GM23338 (cell line): ENCODE results near the gene GMPPA. TPM values are rescaled to one million over a fixed set of nuclear protein-coding genes. Genes with fewer than 3 reads are reported as not detected.

Source experiments
- ATAC-seq: fragments of 200-7000 bp; cut with Tn5 transposase; 3 replicates; pipeline ENCODE4 v1.9.1; 2020
- DNase-seq: peaks from one replicate; pipeline ENCODE4 v3.0.0-alpha.2; 2015; ENCODE audit warnings: low spot score
- H2AFZ ChIP-seq: fragments of 200-600 bp; sonication (generic); 2 replicates; pipeline ENCODE4 v1.8.0; 2016; ENCODE audit warnings: antibody characterized with exemption, mild to moderate bottlenecking, moderate library complexity
- H3F3A ChIP-seq: fragments of 200-600 bp; sonication (generic); replicated peaks from 2 replicates; pipeline ENCODE4 v1.8.0; 2017; ENCODE audit warnings: antibody characterized with exemption, mixed run types, low read depth
- H3K27ac ChIP-seq: fragments of 200-600 bp; sonication (generic); 2 replicates; pipeline ENCODE4 v1.6.1; 2016; ENCODE audit warnings: low read depth
- H3K27me3 ChIP-seq: fragments of 200-600 bp; sonication (generic); 2 replicates; pipeline ENCODE4 v1.8.0; 2016; ENCODE audit warnings: mild to moderate bottlenecking, mixed run types, moderate library complexity; ENCODE audit not compliant: insufficient read depth
- H3K36me3 ChIP-seq: fragments of 200-600 bp; sonication (generic); 2 replicates; pipeline ENCODE4 v1.8.0; 2016; ENCODE audit warnings: mild to moderate bottlenecking; ENCODE audit not compliant: insufficient read depth
- H3K4me1 ChIP-seq: fragments of 200-600 bp; sonication (generic); 2 replicates; pipeline ENCODE4 v1.8.0; 2016; ENCODE audit warnings: mild to moderate bottlenecking, moderate library complexity; ENCODE audit not compliant: insufficient read depth
- H3K4me2 ChIP-seq: fragments of 200-600 bp; sonication (generic); 2 replicates; pipeline ENCODE4 v1.7.1; 2017; ENCODE audit warnings: mixed run types
- H3K4me3 ChIP-seq: fragments of 200-600 bp; sonication (generic); 2 replicates; pipeline ENCODE4 v1.6.1; 2016; ENCODE audit warnings: mixed run types
- H3K79me2 ChIP-seq: fragments of 200-600 bp; sonication (generic); replicated peaks from 2 replicates; pipeline ENCODE4 v1.8.0; 2017; ENCODE audit warnings: mild to moderate bottlenecking; ENCODE audit not compliant: insufficient read depth
- H3K9me2 ChIP-seq: fragments of 200-600 bp; sonication (generic); 2 replicates; pipeline ENCODE4 v1.8.0; 2017; ENCODE audit not compliant: insufficient read depth
- H4K20me1 ChIP-seq: fragments of 200-600 bp; sonication (generic); replicated peaks from 2 replicates; pipeline ENCODE4 v1.8.0; 2017; ENCODE audit warnings: mild to moderate bottlenecking; ENCODE audit not compliant: insufficient read depth
- H3K27ac Mint-ChIP-seq: 2 replicates; pipeline ENCODE4 v1.8.0; 2020; ENCODE audit warnings: inconsistent platforms, mild to moderate bottlenecking, moderate library complexity, mixed read lengths
- H3K27me3 Mint-ChIP-seq: 3 replicates; pipeline ENCODE4 v1.8.0; 2022; ENCODE audit warnings: low read depth, mild to moderate bottlenecking, moderate library complexity, mixed read lengths, inconsistent platforms; ENCODE audit not compliant: insufficient read depth, poor library complexity
- H3K36me3 Mint-ChIP-seq: 3 replicates; pipeline ENCODE4 v1.8.0; 2021; ENCODE audit warnings: low read depth, mild to moderate bottlenecking, inconsistent platforms, moderate library complexity, mixed read lengths
- H3K4me1 Mint-ChIP-seq: 3 replicates; pipeline ENCODE4 v1.8.0; 2020; ENCODE audit warnings: mild to moderate bottlenecking, inconsistent platforms, mixed read lengths
- H3K4me3 Mint-ChIP-seq: 3 replicates; pipeline ENCODE4 v1.8.0; 2021; ENCODE audit warnings: moderate library complexity, mild to moderate bottlenecking, inconsistent platforms, mixed read lengths
- H3K9me3 Mint-ChIP-seq: 3 replicates; pipeline ENCODE4 v1.8.0; 2020; ENCODE audit warnings: moderate library complexity, mild to moderate bottlenecking, inconsistent platforms, mixed read lengths
- ZNF462 ChIP-seq: fragments of 250-450 bp; sonication (Bioruptor Pico); IDR thresholded peaks from 2 replicates; pipeline ENCODE4 v1.5.0; 2020; ENCODE audit warnings: mild to moderate bottlenecking, moderate library complexity
- polyA plus RNA-seq: library from polyadenylated mRNA; unstranded; fragments of >200 nt; fragmentation: Nextera tagmentation; extraction: Ambion mirVana; gene quantifications from 2 replicates; pipeline ENCODE4 v1.2.1, GENCODE V29; 2016
- total RNA-seq: library from RNA; depleted of rRNA; stranded (reverse); fragments of >200 nt; shearing (Covaris generic); gene quantifications from 2 replicates; pipeline ENCODE4 v1.2.3, GENCODE V29; 2014
- TF ChIP-seq, protein P1 (sequence below), 2 experiments: fragments of 200-600 bp in 1 of 2; sonication (generic) in 1 of 2; conservative IDR thresholded peaks; 2 replicates each; pipeline versions ENCODE4 v1.5.1 to v1.6.1; 2016 to 2017; ENCODE audit warnings: antibody characterized with exemption in 2 of 2, low read depth in 2 of 2, mild to moderate bottlenecking in 2 of 2, moderate library complexity in 1 of 2

Gene GMPPA
- total and polyA plus RNA-seq, 2 experiments from 2014 or later: 27.0 to 33.8 TPM

DNA sequence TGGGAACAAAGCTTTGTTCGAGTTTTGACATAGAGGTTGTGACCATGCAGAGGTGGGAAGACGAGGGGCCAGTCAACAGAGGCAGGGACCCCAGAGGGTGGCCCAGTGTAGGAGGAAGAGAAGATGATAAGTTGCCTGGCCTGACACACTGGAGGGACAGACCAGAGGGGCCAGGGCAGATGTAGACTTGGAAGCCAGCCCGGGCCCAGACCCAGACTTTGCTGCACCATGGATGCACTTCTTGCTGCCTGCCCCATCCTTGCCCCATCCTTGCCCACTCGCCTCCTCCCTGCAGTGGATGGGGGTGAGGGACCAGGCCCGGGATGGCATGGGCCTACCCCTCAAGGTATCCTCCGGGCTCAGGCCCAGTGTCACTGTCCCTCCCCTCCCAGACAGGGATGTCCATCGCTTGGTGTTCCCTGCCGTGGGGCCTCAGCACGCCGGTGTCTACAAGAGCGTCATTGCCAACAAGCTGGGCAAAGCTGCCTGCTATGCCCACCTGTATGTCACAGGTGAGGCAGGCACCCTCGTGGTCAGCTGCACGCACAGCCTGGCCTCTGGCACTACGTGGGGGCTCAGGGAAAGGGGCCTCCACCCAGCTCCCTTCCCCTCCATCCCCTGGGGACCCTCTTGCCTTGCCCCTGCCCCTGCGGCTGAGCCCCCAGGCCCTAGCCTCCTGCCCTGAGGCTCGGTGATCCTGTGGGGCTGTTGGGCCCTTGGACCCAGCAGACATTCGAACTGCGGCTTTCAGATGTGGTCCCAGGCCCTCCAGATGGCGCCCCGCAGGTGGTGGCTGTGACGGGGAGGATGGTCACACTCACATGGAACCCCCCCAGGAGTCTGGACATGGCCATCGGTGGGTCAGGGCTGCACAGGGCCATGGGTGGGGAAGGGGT is 27.0 kb upstream of the GMPPA start:
- Histone ChIP-seq H3K4me2 (no peak overlapping the region), H3K36me3 (no peaks in the 10 kb centered on the region), H3K27ac (no peak overlapping the region), H4K20me1 (no peaks in the 10 kb centered on the region), H3K9me2 (no peaks in the 10 kb centered on the region), H3F3A (no peaks in the 10 kb centered on the region; the same call in 1 of the 2 replicates), H3K79me2 (no peaks in the 10 kb centered on the region), H2AFZ (no peak overlapping the region), H3K27me3 (no peaks in the 10 kb centered on the region), H3K4me3 (no peak overlapping the region), H3K4me1 (peaks cover 11% of the 10 kb centered on the region; the same call in 1 of the 2 replicates)
- DNase-seq (no peak), ATAC-seq (no peak)
- Mint-ChIP-seq H3K4me3 (no peak overlapping the region; the same call in 2 of the 3 replicates), H3K36me3 (peaks cover 3% of the 10 kb centered on the region; the same call in 1 of the 3 replicates), H3K27me3 (peaks cover 16% of the 10 kb centered on the region), H3K9me3 (no peaks in the 10 kb centered on the region), H3K4me1 (peaks cover 13% of the 10 kb centered on the region), H3K27ac (no peak overlapping the region)
- TF ChIP-seq, protein P1, sequence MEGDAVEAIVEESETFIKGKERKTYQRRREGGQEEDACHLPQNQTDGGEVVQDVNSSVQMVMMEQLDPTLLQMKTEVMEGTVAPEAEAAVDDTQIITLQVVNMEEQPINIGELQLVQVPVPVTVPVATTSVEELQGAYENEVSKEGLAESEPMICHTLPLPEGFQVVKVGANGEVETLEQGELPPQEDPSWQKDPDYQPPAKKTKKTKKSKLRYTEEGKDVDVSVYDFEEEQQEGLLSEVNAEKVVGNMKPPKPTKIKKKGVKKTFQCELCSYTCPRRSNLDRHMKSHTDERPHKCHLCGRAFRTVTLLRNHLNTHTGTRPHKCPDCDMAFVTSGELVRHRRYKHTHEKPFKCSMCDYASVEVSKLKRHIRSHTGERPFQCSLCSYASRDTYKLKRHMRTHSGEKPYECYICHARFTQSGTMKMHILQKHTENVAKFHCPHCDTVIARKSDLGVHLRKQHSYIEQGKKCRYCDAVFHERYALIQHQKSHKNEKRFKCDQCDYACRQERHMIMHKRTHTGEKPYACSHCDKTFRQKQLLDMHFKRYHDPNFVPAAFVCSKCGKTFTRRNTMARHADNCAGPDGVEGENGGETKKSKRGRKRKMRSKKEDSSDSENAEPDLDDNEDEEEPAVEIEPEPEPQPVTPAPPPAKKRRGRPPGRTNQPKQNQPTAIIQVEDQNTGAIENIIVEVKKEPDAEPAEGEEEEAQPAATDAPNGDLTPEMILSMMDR (conservative IDR thresholded peaks at IDR 0.05; ENCODE audit: low read depth in 2 of 2): peak in 1 of 2 experiments; percentile 15; a peak in 1 of 4 replicates
- no peak for TF ChIP-seq ZNF462 (CRISPR knock-in tag)
